Neural crest cell (in vitro differentiated cells): Measurements from ENCODE around the gene HYLS1. TPM values are rescaled to one million over a fixed set of nuclear protein-coding genes. Genes with fewer than 3 reads are reported as not detected.

Experiments used
- DNase-seq: peaks from one replicate; pipeline ENCODE4 v3.0.0; 2021; ENCODE audit warnings: low read depth, mixed read lengths, low spot score
- H3K27ac Mint-ChIP-seq: one replicate; pipeline ENCODE4 v1.8.0; 2021; ENCODE audit warnings: mild to moderate bottlenecking, mixed read lengths; ENCODE audit not compliant: unreplicated experiment
- H3K27me3 Mint-ChIP-seq: 2 replicates; pipeline ENCODE4 v1.8.0; 2021; ENCODE audit warnings: low read depth, mild to moderate bottlenecking, mixed read lengths
- H3K36me3 Mint-ChIP-seq: 2 replicates; pipeline ENCODE4 v1.8.0; 2021; ENCODE audit warnings: low read depth, mild to moderate bottlenecking, mixed read lengths
- H3K4me1 Mint-ChIP-seq: 2 replicates; pipeline ENCODE4 v1.8.0; 2021; ENCODE audit warnings: mixed read lengths
- H3K4me3 Mint-ChIP-seq: one replicate; pipeline ENCODE4 v1.8.0; 2021; ENCODE audit warnings: mild to moderate bottlenecking, mixed read lengths
- H3K9me3 Mint-ChIP-seq: 2 replicates; pipeline ENCODE4 v1.8.0; 2021; ENCODE audit warnings: mixed read lengths
- total RNA-seq: library from RNA; stranded (reverse); gene quantifications from 2 replicates; pipeline ENCODE4 v1.2.1, GENCODE V29; 2021
- TF ChIP-seq, protein P1 (sequence below): fragments of 200-600 bp; sonication (generic); conservative IDR thresholded peaks from 2 replicates; pipeline ENCODE4 v1.5.0; 2021; ENCODE audit warnings: antibody characterized with exemption, mild to moderate bottlenecking

The HYLS1 gene
- total RNA-seq, 1 donor from 2014 or later = 7.7 TPM

DNA sequence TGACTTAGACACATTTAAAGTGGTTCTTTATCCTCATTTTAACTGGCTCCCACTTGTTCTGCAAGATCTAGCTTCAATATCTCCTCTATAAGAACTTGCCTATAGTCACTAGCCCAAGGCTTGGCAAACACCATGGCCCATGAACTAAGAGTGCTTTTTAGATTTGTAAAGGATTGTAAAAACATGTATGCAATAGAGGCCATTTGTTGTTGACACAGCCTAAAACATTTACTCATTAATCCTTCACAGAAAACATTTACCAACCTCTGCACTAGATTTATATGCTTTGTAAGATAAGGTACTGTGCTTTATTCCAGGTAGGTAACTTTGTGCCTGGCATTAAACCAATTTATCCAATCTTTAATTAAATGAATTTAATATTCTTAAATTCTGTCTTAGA is 5.5 kb downstream of the HYLS1 start:
- Mint-ChIP-seq H3K36me3 (peaks cover 3% of the 10 kb centered on the region), H3K27ac (no peak overlapping the region), H3K4me1 (peaks cover 11% of the 10 kb centered on the region), H3K4me3 (no peak overlapping the region), H3K27me3 (no peaks in the 10 kb centered on the region), H3K9me3 (no peaks in the 10 kb centered on the region)
- TF ChIP-seq, protein P1, sequence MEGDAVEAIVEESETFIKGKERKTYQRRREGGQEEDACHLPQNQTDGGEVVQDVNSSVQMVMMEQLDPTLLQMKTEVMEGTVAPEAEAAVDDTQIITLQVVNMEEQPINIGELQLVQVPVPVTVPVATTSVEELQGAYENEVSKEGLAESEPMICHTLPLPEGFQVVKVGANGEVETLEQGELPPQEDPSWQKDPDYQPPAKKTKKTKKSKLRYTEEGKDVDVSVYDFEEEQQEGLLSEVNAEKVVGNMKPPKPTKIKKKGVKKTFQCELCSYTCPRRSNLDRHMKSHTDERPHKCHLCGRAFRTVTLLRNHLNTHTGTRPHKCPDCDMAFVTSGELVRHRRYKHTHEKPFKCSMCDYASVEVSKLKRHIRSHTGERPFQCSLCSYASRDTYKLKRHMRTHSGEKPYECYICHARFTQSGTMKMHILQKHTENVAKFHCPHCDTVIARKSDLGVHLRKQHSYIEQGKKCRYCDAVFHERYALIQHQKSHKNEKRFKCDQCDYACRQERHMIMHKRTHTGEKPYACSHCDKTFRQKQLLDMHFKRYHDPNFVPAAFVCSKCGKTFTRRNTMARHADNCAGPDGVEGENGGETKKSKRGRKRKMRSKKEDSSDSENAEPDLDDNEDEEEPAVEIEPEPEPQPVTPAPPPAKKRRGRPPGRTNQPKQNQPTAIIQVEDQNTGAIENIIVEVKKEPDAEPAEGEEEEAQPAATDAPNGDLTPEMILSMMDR = no peak
- DNase-seq = no peak

DNA sequence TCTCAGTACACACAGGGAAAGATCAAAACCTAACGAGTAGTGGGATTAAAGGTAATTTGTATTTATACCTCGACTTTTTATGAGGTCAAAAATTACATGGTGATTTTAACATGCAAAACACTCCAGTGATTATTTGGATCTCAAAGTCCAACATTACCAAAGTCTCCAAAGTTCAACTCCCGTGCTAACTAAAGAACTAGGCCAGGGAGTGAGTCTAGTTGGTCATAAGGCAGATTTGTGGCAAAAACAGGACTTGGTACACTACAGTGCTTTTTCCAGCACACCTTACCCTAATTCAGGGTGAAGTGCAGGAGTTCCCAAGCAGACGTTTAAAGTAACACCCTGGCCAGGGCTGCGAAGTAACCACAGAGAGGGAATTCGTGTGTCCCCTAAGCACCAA is 14.4 kb downstream of the HYLS1 start:
- H3K27ac Mint-ChIP-seq = no peak overlapping the region
- TF ChIP-seq, protein P1 = no peak
- H3K4me3 Mint-ChIP-seq = peak overlapping the region; percentile 87
- no peak for DNase-seq
- H3K9me3 Mint-ChIP-seq = peaks cover 5% of the 10 kb centered on the region
- H3K4me1 Mint-ChIP-seq = peaks cover 21% of the 10 kb centered on the region
- H3K36me3 Mint-ChIP-seq = peaks cover 8% of the 10 kb centered on the region
- H3K27me3 Mint-ChIP-seq = peaks cover 24% of the 10 kb centered on the region

DNA sequence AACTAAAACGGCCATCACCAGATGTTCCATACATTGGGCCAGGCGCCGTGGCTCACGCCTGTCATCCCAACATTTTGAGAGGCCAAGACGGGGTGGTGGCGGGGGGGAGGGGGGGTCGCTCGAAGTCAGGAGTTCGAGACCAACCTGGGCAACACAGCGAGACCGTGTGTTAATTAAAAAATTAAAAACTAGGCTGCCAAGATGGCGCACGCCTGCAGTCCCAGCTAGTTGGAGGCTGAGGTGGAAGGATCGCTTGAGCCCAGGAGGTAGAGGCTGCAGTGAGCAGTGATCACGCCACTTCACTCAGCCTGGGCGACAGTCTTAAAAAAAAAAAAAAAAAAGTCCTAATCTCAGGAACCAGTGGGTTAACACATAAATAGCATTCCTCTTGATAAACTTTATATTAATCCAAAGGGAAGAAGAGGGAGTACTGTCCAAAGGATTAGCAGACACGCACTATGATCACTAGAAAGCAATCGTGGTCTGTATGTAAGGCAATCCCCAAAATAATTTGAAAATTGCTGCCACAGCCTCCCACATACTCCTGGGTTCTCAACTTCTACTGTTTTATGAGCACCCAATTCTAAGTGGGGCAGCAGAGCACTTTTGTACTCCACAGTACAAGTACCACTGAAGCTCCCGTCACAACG is 14.9 kb downstream of the HYLS1 start:
- H3K27me3 Mint-ChIP-seq = peaks cover 26% of the 10 kb centered on the region
- TF ChIP-seq, protein P1 = no peak
- H3K27ac Mint-ChIP-seq = peak overlapping the region; percentile 86
- peaks cover 8% of the 10 kb centered on the region for H3K36me3 Mint-ChIP-seq
- H3K9me3 Mint-ChIP-seq = peaks cover 5% of the 10 kb centered on the region
- peak overlapping the region; percentile 98 for H3K4me3 Mint-ChIP-seq
- no peak for DNase-seq
- peaks cover 21% of the 10 kb centered on the region for H3K4me1 Mint-ChIP-seq

DNA sequence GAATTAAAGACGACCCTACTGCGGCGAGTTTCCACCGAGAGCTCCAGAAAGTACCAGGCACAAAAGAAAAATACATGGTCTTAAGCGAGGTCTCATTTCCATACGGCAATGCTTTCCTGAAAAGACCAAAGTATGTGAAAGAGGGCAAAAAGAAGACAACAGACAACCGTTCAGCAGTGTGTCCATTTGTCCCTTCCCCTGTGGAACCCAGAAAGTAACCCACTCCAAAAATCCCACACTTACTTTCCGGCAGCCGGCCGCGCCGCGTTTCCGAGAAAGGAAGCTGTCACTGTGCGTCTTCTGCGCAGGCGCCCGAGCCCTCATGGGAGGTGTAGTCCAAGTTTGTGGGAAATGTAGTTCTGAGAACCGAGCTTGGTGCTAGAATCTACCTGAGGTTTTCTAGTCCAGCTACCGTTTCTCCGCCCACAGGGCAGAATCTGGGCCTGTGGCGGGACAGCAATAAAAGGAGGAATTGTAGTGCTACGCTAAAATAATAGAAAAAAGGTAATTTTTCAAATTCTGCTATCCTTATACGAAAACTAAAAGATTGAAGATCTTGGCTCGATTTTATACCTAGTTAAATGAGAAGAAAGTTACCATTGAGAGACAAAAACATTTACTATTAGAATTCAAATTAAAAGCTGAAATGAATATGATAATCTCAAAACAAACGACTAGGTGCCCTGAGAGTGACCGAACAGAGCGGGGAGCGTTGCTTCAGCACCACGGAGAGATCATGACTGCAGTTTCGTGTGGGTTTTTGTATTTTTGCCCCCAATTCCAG is 15.7 kb downstream of the HYLS1 start, which contains the start of gene PUS3:
Gene PUS3, minus strand, starts transcription at position 280 of the 784 bp plus-strand sequence. CDS start 6,922 bp downstream, outside the sequence.
- TF ChIP-seq, protein P1 = no peak

GRCh38 chr11:125903711-125904659 is 16.5 kb downstream of the HYLS1 start, which contains the start of gene DDX25:
TSS of gene DDX25 (plus strand) at chr11:125904508. CDS start at chr11:125904518, 10 bp downstream.
- TF ChIP-seq, protein P1 = no peak
- H3K4me3 Mint-ChIP-seq = peak within 1 kb of the TSS; percentile 98
- peaks cover 41% of the 10 kb centered on the region for H3K27me3 Mint-ChIP-seq
- peaks cover 5% of the 10 kb centered on the region for H3K9me3 Mint-ChIP-seq
- peaks cover 21% of the 10 kb centered on the region for H3K4me1 Mint-ChIP-seq
- DNase-seq = peak; percentile 63
- peaks cover 8% of the 10 kb centered on the region for H3K36me3 Mint-ChIP-seq
- H3K27ac Mint-ChIP-seq = no peak within 1 kb of the TSS

More for the DNA sequence above, 15.7 kb downstream of the HYLS1 start, which contains the start of gene PUS3:
- H3K4me1 Mint-ChIP-seq = peaks cover 21% of the 10 kb centered on the region
- H3K9me3 Mint-ChIP-seq = peaks cover 5% of the 10 kb centered on the region
- peaks cover 8% of the 10 kb centered on the region for H3K36me3 Mint-ChIP-seq
- peaks cover 33% of the 10 kb centered on the region for H3K27me3 Mint-ChIP-seq
- H3K27ac Mint-ChIP-seq = peak within 1 kb of the TSS; percentile 86
- peak; percentile 80 for DNase-seq
- H3K4me3 Mint-ChIP-seq = peak within 1 kb of the TSS; percentile 98
